ENCODE measurements around the gene HCFC1.

HCFC1 gene

GRCh38 chrX:153973127-153974002 is 1.7 kb upstream of the HCFC1 start:
- DNase-seq, result no peak

DNA sequence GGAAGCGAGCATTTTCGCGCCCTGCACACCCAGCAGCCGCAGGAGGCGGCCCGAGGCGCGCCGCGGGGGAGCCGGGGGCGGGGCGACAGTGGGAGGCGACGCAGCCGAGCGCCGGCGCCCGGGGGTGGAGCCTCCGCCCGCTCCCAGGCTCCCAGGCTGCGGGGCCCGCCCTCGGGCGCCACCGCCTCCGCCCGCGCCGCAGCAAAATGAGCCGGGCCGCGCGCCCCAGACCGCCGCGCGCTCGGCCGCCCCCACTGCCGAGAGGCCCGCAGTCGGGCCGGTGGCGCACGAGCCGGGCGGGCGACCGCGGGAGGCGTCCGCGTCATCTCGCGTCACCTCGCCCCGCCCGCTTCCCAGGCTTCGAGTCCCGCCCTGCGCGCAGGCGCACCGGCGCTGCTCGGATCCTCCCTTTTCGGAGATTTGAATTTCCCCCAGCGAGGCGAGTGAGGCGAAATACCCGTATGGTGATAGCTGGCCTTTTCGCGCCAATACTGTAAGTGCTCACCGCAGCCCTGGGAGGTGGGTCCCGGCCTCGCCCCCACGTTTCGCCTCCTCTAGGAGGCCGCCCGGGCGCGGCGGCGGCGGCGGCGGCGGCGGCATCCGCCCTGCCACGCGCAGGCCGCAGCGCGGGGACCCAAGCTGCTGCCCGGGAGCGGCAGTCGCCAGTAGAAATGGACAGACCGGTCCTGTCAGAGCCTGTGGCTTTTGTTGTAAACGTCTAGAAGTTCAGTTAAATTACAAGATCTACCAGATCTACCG is 929 bp upstream of the HCFC1 start, which contains the start of gene TMEM187:
TSS of gene TMEM187 (plus strand) at position 387 of the 759 bp plus-strand sequence. CDS start 9,309 bp downstream, outside the sequence.
- DNase-seq, result peak; percentile 68

DNA sequence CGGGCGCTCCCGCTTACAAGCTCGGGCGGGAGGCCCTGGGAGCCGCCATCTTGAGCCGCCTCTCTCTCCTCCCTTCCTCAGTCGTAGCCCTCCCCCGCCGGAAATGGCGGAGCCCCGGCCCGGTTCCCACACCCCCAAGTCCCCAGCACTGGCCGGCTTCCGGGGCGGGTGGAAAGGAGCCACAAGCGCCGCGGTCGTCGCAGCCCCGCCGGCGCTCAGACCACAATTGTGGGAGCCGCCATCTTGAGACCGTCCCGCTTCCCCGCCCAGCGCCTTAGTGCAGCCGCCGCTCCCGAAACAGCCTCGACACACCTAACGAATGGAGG is 531 bp downstream of the HCFC1 start:
- peak; percentile 75 for DNase-seq

DNA sequence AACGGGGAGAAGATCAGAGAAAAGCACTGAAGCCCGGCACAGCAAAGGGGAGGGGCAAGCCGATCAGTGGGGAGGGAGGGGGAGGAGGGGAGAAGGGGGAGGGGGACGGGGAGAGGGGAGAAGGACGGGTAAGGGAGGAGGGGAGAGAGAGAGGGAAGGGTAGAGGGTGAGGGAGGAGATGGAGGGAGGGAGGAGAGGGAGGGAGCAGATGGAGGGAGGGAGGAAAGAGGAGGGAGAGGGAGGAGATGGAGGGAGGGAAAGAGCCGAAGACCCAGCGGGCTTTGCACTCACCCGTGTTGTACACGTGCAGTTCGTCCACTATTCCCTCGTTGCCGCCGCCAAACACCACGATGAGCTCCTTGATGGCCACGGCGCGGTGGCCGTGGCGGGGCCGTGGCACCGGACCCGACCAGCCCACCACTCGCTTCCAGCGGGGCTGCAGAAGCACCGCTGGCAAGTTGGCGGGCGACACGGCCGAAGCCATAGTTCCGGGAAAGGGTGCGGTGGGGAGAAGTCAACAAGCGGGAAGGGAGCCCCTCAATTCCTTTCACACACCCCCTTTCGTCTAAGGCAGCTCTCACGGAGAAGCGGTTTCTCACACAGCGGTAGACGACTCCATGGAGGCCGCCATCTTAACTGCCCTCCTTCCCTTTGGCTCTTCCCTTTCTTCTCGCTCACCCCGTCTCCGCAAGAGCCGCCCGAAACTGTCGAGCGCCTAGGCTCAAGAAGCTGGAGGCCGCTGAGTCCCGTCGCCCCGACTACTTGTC is 1.1 kb downstream of the HCFC1 start:
- DNase-seq, result no peak

DNA sequence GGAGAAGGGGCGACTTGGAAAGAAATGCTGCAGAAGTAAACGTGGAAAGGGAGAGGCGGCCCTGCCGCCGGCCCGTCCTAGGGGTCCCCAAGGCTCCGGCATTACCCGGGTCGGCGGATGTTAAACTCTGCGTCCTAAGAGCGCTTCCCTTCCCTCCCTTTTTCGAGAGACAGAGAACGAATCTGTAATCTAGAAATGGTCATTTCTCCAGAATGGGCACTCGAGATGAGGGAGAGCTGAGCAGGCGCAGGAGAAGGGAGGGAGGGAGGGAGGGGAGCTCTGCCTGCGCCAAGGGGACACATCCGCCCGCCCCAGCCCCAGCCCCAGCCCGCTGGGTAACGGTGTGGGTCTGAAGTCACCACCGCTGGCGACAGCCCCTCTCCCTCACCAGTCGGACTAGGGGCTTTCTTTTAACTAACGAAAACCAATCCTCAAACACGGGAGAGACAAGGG is 1.7 kb downstream of the HCFC1 start:
- DNase-seq, result no peak

GRCh38 chrX:153969125-153969903 is 2.3 kb downstream of the HCFC1 start:
- no peak for DNase-seq

DNA sequence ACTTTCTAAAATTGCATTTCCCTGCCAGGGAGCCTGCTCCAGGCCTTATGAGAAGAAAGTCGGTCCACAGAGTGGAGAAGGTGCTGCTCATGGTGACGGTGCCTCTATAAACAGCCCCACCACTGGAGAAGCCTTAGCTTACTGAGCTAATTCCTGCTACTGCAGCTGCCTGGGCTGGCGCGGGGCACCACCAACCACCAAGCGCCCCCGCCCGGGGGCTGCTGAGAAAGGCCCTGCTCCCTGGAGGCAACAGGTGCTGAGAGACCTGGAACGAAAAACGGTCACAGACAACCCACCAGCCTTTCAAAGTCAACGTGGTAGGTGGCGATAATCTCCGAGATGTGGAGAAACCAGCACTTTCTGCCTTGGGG is 2.9 kb downstream of the HCFC1 start:
- DNase-seq, result no peak

- no peak for DNase-seq
Observed at GRCh38 chrX:153968255-153968654, 3.4 kb downstream of the HCFC1 start.

- no peak for DNase-seq
Observed at GRCh38 chrX:153967536-153968224, 3.9 kb downstream of the HCFC1 start.

DNA sequence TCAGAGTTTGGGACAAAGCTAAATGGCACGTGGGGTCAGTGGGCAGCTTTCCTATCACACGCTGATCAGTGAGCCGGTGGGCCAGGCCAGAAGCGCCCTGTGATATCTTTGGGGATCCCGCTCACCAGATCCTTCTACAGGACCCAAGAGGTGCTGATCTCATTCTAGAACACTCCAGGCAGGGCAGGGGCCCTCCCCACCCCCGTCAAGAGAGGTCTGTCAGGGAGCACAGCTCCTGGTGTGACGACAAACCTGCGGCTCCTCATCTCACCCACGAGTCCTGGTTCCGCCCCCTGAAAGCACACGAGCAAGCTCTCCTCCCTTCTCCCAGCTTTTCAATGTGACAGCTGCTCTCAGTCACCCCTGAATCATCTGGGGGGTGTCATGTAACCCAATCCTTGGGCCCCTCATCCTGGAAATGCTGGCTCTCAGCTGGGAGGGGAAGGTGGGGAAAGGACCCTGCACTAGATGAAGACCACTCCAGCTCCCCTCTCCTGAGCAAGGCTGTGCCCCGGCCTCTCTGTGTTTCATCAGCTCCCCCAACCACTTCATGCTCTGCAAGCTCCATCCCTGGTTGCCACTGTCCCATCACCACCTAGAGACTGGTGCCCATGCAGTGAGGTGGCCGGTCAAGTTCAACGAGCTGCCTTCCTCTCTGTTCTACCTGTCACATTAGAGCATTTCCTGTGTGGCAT is 4.6 kb downstream of the HCFC1 start:
- peak; percentile 48 for DNase-seq

DNA sequence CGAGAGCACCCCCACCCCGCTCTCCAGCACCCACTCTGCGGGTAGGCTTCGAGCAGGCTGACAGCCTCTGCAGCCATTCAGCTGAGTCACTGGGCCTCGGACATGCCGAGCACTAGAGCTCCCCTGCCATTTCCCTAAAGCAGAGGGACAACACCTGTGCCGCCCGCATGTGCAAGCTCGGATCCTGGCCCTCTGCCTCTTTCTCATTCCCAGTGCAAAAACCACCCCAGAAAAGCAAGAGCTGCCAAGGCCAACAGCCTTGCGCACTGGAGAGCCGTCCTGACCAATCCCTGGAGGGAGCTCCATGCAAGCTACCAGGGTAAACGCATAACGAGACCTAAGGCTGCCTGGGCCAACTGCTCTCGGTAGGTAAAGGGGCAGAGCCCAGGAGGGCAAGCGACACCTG is 5.3 kb downstream of the HCFC1 start:
- DNase-seq, result no peak

GRCh38 chrX:153965406-153965805 is 6.2 kb downstream of the HCFC1 start:
- DNase-seq, result no peak

- no peak for DNase-seq
Observed at GRCh38 chrX:153964105-153964504, 7.5 kb downstream of the HCFC1 start.

GRCh38 chrX:153963546-153963945 is 8.1 kb downstream of the HCFC1 start:
- no peak for DNase-seq

DNA sequence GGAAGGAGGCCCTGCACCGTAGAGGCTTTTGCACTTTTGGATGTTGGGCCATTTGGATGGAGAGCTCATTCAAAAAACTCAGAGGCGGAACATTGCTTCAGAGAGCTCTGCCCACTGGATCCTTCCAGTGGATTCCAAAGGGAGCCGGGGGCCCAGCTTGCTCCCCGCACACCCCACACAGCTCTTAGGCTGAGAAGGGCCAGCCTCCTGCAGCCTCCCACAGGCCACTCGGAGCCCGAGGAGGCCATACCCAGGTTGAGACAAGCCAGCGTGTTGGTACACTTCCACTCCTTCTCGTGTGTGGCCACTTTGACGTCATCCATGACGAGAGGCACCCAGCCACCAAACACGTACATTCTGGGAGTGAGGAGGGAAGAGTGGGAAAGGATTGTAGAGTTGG is 10.3 kb downstream of the HCFC1 start:
- no peak for DNase-seq

GRCh38 chrX:153960786-153961185 is 10.8 kb downstream of the HCFC1 start:
- no peak for DNase-seq

DNA sequence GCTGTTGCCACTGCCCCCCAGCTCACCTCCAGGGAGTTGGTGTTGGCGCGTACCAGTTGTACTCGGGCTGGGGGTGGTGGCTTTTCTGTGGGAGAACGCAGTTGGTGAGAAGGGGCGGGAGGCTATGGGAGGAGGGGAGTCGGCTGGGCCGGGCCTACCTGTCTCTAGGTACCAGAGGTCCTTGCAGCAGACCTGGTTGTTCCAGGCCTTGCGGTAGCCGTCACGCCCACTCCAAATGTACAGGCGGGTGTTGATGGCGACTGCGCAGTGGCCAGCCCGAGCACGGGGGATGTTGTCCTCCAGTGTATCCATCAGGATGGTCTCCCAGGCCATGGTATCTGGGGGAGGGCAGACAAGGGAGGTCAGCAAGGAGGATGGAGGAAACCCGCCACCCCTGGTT is 11.5 kb downstream of the HCFC1 start:
- DNase-seq, result no peak

DNA sequence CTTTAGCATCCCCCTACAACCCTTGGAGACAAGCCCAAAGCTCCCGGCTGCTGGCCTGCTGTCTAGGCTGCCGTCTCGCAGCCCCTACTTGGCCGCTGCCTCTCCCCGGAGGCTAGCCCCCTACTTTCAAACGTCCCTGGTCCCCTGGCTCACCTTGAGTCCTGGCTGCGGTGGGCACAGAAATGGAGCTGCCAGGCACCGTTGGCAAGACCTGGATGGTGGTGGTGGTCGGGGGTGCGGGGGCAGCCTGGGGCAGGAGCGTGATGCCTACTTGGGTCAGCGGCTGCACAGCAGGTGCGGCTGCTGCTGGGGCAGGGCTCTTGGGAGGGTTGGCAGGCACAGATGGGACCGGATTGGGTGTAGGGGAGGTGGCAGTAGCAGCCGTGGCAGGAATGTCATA is 12.0 kb downstream of the HCFC1 start:
- no peak for DNase-seq

- no peak for DNase-seq
Observed at GRCh38 chrX:153958605-153959004, 13.0 kb downstream of the HCFC1 start.

DNA sequence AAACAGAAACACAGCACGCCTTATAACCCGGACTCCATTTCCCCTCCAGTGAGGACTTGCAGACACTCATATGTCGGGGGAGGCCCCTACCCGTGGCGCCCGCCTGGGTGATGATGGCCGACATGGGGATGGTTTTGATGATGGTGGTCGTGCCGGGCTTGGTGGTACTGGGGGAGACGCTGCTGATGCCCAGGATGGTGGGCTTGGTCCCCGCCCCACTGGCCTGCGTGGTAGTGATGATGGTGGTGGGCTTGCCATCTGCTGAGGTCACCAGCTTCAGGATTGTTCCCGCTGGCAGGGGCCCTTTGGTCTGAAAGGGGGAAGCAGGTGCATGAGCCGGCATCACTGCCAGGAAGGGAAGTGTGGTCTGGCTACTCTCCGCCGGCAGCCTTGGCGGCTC is 14.4 kb downstream of the HCFC1 start:
- no peak for DNase-seq

Measured in activated T-cell treated with anti-CD3 and anti-CD28 coated beads for 4 hours (primary cell).